ENCODE data around the gene PIH1D2.

DNA sequence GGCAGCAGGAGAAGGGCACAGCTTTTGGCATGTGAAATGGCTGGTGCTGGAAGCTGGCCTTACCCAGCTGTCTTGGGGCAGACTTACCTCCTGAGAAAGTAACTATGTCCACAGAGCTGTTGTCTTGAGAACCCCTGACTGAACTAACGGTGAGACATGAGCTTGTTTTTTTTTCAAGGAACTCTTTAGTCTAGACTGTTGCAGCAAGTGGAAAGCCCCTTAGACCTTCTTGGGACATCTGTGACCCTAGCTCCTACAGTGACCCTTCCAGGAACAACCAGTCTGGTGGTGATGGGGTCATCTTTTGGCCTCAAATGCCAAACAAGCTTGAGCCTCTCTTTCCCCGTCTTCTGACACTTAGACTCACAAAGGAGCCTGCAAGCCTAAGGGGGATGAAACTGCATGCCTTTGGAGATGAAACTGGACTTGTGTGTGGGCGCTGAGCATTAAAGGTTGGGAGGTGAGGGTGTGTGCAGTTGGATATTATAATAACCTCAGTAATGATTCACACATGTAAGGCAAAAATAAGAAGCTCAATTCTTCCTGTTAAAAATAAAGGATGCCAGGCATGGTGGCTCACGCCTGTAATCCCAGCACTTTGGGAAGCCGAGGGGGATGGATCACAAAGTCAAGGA lies 48.3 kb upstream of the PIH1D2 start:
- TF ChIP-seq, protein P1, sequence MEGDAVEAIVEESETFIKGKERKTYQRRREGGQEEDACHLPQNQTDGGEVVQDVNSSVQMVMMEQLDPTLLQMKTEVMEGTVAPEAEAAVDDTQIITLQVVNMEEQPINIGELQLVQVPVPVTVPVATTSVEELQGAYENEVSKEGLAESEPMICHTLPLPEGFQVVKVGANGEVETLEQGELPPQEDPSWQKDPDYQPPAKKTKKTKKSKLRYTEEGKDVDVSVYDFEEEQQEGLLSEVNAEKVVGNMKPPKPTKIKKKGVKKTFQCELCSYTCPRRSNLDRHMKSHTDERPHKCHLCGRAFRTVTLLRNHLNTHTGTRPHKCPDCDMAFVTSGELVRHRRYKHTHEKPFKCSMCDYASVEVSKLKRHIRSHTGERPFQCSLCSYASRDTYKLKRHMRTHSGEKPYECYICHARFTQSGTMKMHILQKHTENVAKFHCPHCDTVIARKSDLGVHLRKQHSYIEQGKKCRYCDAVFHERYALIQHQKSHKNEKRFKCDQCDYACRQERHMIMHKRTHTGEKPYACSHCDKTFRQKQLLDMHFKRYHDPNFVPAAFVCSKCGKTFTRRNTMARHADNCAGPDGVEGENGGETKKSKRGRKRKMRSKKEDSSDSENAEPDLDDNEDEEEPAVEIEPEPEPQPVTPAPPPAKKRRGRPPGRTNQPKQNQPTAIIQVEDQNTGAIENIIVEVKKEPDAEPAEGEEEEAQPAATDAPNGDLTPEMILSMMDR (IDR thresholded peaks at IDR 0.05) = no peak
- no peak for TF ChIP-seq POLR2A (IDR thresholded peaks at IDR 0.05)

Data from lower leg skin (tissue), 3 donors.